Stimulated activated CD4-positive, alpha-beta T cell treated with anti-CD3 and anti-CD28 coated beads, Interleukin-15, amount 100 ng/mL, for 48 hours (primary cell): Measurements from ENCODE around the gene MRPS21.
"Not testable (repeated sequence)": the region's sequence is repeated elsewhere in the genome, so short reads cannot be mapped to it uniquely, and the experiment has no call there.

ENCODE experiments used
- DNase-seq, 2 donors: peaks; one replicate each; pipeline ENCODE4 v3.0.0-alpha.2; 2020; ENCODE audit warnings: low read depth in 2 of 2

MRPS21 gene

GRCh38 chr1:150281758-150282557 is 11.7 kb upstream of the MRPS21 start, which contains the start of gene CIART:
CIART (plus strand) TSS chr1:150282554; CDS start chr1:150283268, 714 bp downstream.
- DNase-seq: peak; percentile 76 to 78

- no peak for DNase-seq
Measured at GRCh38 chr1:150282558-150282958, 11.1 kb upstream of the MRPS21 start.

- DNase-seq: no peak
Measured at GRCh38 chr1:150283260-150283659, 10.4 kb upstream of the MRPS21 start.

GRCh38 chr1:150288382-150288781 is 5.3 kb upstream of the MRPS21 start:
- DNase-seq: no peak

- no peak for DNase-seq
Measured at GRCh38 chr1:150288822-150289221, 4.8 kb upstream of the MRPS21 start.

GRCh38 chr1:150295476-150295875 is 1.8 kb downstream of the MRPS21 start:
- DNase-seq: no peak

- DNase-seq: no peak
Measured at GRCh38 chr1:150299716-150300115, 6.1 kb downstream of the MRPS21 start.

GRCh38 chr1:150302338-150302737 is 8.7 kb downstream of the MRPS21 start:
- DNase-seq: no peak

GRCh38 chr1:150302902-150303301 is 9.2 kb downstream of the MRPS21 start:
- no peak for DNase-seq

- not testable (repeated sequence) for DNase-seq
Measured at GRCh38 chr1:150308585-150308984, 14.9 kb downstream of the MRPS21 start.

GRCh38 chr1:150309758-150310508 is 16.3 kb downstream of the MRPS21 start:
- DNase-seq: no peak

- DNase-seq: no peak
Measured at GRCh38 chr1:150311762-150312161, 18.1 kb downstream of the MRPS21 start.

GRCh38 chr1:150314691-150315090 is 21.0 kb downstream of the MRPS21 start:
- not testable (repeated sequence) for DNase-seq

- no peak for DNase-seq
Measured at GRCh38 chr1:150320667-150320978, 27.0 kb downstream of the MRPS21 start.

- DNase-seq: no peak
Measured at GRCh38 chr1:150321826-150322166, 28.1 kb downstream of the MRPS21 start.

- peak in 1 of 2 donors; percentile 18 for DNase-seq
Measured at GRCh38 chr1:150322310-150322709, 28.6 kb downstream of the MRPS21 start.

GRCh38 chr1:150332651-150333290 is 39.1 kb downstream of the MRPS21 start:
- DNase-seq: no peak

- no peak for DNase-seq
Measured at GRCh38 chr1:150346316-150346715, 52.7 kb downstream of the MRPS21 start.

- DNase-seq: no peak
Measured at GRCh38 chr1:150352866-150353265, 59.2 kb downstream of the MRPS21 start.
